Measurements from ENCODE around the gene SCTR. TPM values are rescaled to one million over a fixed set of nuclear protein-coding genes. Genes with fewer than 3 reads are reported as not detected.

The SCTR gene
- total RNA-seq, 3 donors from 2014 or later = not detected

GRCh38 chr2:119432851-119433522 is 91.3 kb downstream of the SCTR start:
- H3K4me1 Mint-ChIP-seq (ENCODE audit: low read depth) = peaks cover 7% of the 10 kb centered on the region
- H3K9me3 Mint-ChIP-seq = no peaks in the 10 kb centered on the region
- no peak overlapping the region for H3K4me3 Mint-ChIP-seq
- peaks cover 61% of the 10 kb centered on the region for H3K27me3 Mint-ChIP-seq (ENCODE audit: low read depth)
- ATAC-seq (no peak), DNase-seq (no peak)
- H3K36me3 Mint-ChIP-seq (ENCODE audit: insufficient read depth) = no peaks in the 10 kb centered on the region

- peaks cover 7% of the 10 kb centered on the region for H3K4me1 Mint-ChIP-seq (ENCODE audit: low read depth)
- ATAC-seq = peak; percentile 23 to 32
- H3K27me3 Mint-ChIP-seq (ENCODE audit: low read depth) = peaks cover 69% of the 10 kb centered on the region
- DNase-seq = no peak
- no peaks in the 10 kb centered on the region for H3K9me3 Mint-ChIP-seq
- no peaks in the 10 kb centered on the region for H3K36me3 Mint-ChIP-seq (ENCODE audit: insufficient read depth)
- peak overlapping the region; percentile 20 for H3K4me3 Mint-ChIP-seq
These were observed 92.1 kb downstream of the SCTR start for GRCh38 chr2:119431976-119432850.

- Mint-ChIP-seq H3K27me3 (ENCODE audit: low read depth) (peaks cover 74% of the 10 kb centered on the region), H3K4me1 (ENCODE audit: low read depth) (peaks cover 7% of the 10 kb centered on the region), H3K36me3 (ENCODE audit: insufficient read depth) (no peaks in the 10 kb centered on the region), H3K9me3 (no peaks in the 10 kb centered on the region), H3K4me3 (peak within 1 kb of the TSS; percentile 31)
- DNase-seq = no peak
- peak; percentile 51 to 57 for ATAC-seq
These were observed 92.9 kb downstream of the SCTR start, which contains the start of gene TMEM37 for GRCh38 chr2:119431155-119431975. TSS of gene TMEM37 (plus strand) at chr2:119431854. CDS start at chr2:119431904, 50 bp downstream.

- H3K4me1 Mint-ChIP-seq (ENCODE audit: low read depth) = peaks cover 7% of the 10 kb centered on the region
- DNase-seq = no peak
- H3K27me3 Mint-ChIP-seq (ENCODE audit: low read depth) = peaks cover 76% of the 10 kb centered on the region
- no peaks in the 10 kb centered on the region for H3K9me3 Mint-ChIP-seq
- no peak for ATAC-seq
- no peaks in the 10 kb centered on the region for H3K36me3 Mint-ChIP-seq (ENCODE audit: insufficient read depth)
- no peak overlapping the region for H3K4me3 Mint-ChIP-seq
These were observed 94.2 kb downstream of the SCTR start for GRCh38 chr2:119430023-119430498.

- no peaks in the 10 kb centered on the region for H3K9me3 Mint-ChIP-seq
These were observed 94.9 kb downstream of the SCTR start for GRCh38 chr2:119429225-119429981.

GRCh38 chr2:119428488-119429224 is 95.6 kb downstream of the SCTR start:
- Mint-ChIP-seq H3K4me3 (no peak overlapping the region), H3K36me3 (ENCODE audit: insufficient read depth) (no peaks in the 10 kb centered on the region), H3K4me1 (ENCODE audit: low read depth) (peaks cover 7% of the 10 kb centered on the region), H3K27me3 (ENCODE audit: low read depth) (peaks cover 76% of the 10 kb centered on the region), H3K9me3 (no peaks in the 10 kb centered on the region)
- ATAC-seq = no peak
- DNase-seq = no peak

More at GRCh38 chr2:119429225-119429981, 94.9 kb downstream of the SCTR start:
- Mint-ChIP-seq H3K27me3 (ENCODE audit: low read depth) (peaks cover 80% of the 10 kb centered on the region), H3K4me1 (ENCODE audit: low read depth) (peaks cover 7% of the 10 kb centered on the region), H3K36me3 (ENCODE audit: insufficient read depth) (no peaks in the 10 kb centered on the region), H3K4me3 (no peak overlapping the region)
- ATAC-seq (no peak), DNase-seq (no peak)

- no peaks in the 10 kb centered on the region for H3K9me3 Mint-ChIP-seq
- H3K36me3 Mint-ChIP-seq (ENCODE audit: insufficient read depth) = no peaks in the 10 kb centered on the region
- H3K4me1 Mint-ChIP-seq (ENCODE audit: low read depth) = peaks cover 7% of the 10 kb centered on the region
- H3K27me3 Mint-ChIP-seq (ENCODE audit: low read depth) = peaks cover 68% of the 10 kb centered on the region
- no peak overlapping the region for H3K4me3 Mint-ChIP-seq
- ATAC-seq (no peak), DNase-seq (no peak)
These were observed 96.5 kb downstream of the SCTR start for GRCh38 chr2:119427756-119428155.

- Mint-ChIP-seq H3K27me3 (ENCODE audit: low read depth) (peaks cover 60% of the 10 kb centered on the region), H3K9me3 (no peaks in the 10 kb centered on the region), H3K36me3 (ENCODE audit: insufficient read depth) (no peaks in the 10 kb centered on the region), H3K4me3 (no peak overlapping the region), H3K4me1 (ENCODE audit: low read depth) (no peaks in the 10 kb centered on the region)
- DNase-seq (no peak), ATAC-seq (no peak)
These were observed 97.4 kb downstream of the SCTR start for GRCh38 chr2:119426801-119427395.

- Mint-ChIP-seq H3K9me3 (no peaks in the 10 kb centered on the region), H3K4me3 (no peak overlapping the region), H3K36me3 (ENCODE audit: insufficient read depth) (no peaks in the 10 kb centered on the region), H3K4me1 (ENCODE audit: low read depth) (no peaks in the 10 kb centered on the region), H3K27me3 (ENCODE audit: low read depth) (peaks cover 60% of the 10 kb centered on the region)
- DNase-seq = no peak
- no peak for ATAC-seq
These were observed 97.9 kb downstream of the SCTR start for GRCh38 chr2:119426396-119426675.

- no peak for ATAC-seq
- H3K27me3 Mint-ChIP-seq (ENCODE audit: low read depth) = peaks cover 55% of the 10 kb centered on the region
- no peaks in the 10 kb centered on the region for H3K36me3 Mint-ChIP-seq (ENCODE audit: insufficient read depth)
- no peak for DNase-seq
- no peak overlapping the region for H3K4me3 Mint-ChIP-seq
- no peaks in the 10 kb centered on the region for H3K4me1 Mint-ChIP-seq (ENCODE audit: low read depth)
- no peaks in the 10 kb centered on the region for H3K9me3 Mint-ChIP-seq
These were observed 98.5 kb downstream of the SCTR start for GRCh38 chr2:119425620-119426395.

GRCh38 chr2:119425119-119425405 is 99.2 kb downstream of the SCTR start:
- H3K27me3 Mint-ChIP-seq (ENCODE audit: low read depth) = peaks cover 48% of the 10 kb centered on the region
- no peak overlapping the region for H3K4me3 Mint-ChIP-seq
- no peak for ATAC-seq
- H3K9me3 Mint-ChIP-seq = no peaks in the 10 kb centered on the region
- no peaks in the 10 kb centered on the region for H3K36me3 Mint-ChIP-seq (ENCODE audit: insufficient read depth)
- no peaks in the 10 kb centered on the region for H3K4me1 Mint-ChIP-seq (ENCODE audit: low read depth)
- DNase-seq = no peak

- Mint-ChIP-seq H3K4me3 (no peak overlapping the region), H3K27me3 (ENCODE audit: low read depth) (peaks cover 45% of the 10 kb centered on the region), H3K9me3 (no peaks in the 10 kb centered on the region), H3K36me3 (ENCODE audit: insufficient read depth) (no peaks in the 10 kb centered on the region), H3K4me1 (ENCODE audit: low read depth) (no peaks in the 10 kb centered on the region)
- no peak for ATAC-seq
- no peak for DNase-seq
These were observed 99.8 kb downstream of the SCTR start for GRCh38 chr2:119424284-119425118.

All from activated T-cell treated with anti-CD3 and anti-CD28 coated beads, Interleukin-2, amount 50 U/mL, for 4 hours (primary cell).